ENCODE measurements around the gene FOXN1.

Gene FOXN1

DNA sequence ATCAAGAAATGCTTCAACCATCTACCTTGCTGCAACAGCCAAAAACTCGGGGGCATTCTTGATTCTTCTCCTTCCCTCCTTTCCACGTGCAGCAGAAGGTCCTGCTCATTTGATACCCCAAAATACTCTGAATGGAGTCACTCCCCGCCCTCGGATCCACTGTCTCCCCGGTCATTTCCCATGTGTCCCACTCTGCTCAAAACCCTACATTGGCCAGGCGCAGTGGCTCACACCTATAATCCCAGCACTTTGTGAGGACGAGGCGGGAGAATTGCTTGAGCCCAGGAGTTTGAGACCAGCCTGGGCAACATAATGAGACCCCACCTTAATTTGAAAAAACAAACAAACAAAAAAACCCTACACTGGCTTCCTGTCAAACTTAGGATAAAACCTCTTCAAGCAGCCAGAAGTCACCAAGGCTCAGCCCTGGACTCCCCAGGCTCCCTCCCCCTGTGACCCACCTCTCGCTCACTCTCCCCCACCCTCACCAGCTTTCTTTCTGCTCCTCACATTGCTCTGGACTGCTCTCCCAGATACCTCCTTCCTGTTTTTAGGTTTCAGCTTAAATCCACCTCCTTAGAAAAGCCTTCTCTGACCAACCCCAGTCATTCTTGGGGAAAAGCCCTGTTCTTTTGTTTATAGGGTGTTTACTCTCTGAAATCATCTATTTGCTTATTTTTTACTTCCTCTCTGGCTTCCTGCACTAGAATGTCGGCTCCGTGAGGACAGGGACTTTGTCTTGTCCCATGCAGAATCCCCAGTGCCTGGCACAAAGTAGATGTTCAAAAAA is 29.9 kb upstream of the FOXN1 start:
- TF ChIP-seq, protein P1, sequence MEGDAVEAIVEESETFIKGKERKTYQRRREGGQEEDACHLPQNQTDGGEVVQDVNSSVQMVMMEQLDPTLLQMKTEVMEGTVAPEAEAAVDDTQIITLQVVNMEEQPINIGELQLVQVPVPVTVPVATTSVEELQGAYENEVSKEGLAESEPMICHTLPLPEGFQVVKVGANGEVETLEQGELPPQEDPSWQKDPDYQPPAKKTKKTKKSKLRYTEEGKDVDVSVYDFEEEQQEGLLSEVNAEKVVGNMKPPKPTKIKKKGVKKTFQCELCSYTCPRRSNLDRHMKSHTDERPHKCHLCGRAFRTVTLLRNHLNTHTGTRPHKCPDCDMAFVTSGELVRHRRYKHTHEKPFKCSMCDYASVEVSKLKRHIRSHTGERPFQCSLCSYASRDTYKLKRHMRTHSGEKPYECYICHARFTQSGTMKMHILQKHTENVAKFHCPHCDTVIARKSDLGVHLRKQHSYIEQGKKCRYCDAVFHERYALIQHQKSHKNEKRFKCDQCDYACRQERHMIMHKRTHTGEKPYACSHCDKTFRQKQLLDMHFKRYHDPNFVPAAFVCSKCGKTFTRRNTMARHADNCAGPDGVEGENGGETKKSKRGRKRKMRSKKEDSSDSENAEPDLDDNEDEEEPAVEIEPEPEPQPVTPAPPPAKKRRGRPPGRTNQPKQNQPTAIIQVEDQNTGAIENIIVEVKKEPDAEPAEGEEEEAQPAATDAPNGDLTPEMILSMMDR (IDR thresholded peaks at IDR 0.05; ENCODE audit: control extremely low read depth, extremely low read depth, low read depth, missing control alignments), result no peak
- ChIA-PET CTCF (no interaction called here), POLR2A (no interaction called here)
- no peak for DNase-seq (ENCODE audit: extremely low spot score)

- no peak for DNase-seq (ENCODE audit: extremely low spot score)
- TF ChIP-seq, protein P1 (IDR thresholded peaks at IDR 0.05; ENCODE audit: control extremely low read depth, extremely low read depth, low read depth, missing control alignments), result no peak
- ChIA-PET POLR2A (no interaction called here), CTCF (interaction anchor here (0.7 kb wide), 2 partner anchors 9 to 61 kb away, joined by 3 read pairs; no protein-coding TSS in a partner anchor)
Observed at GRCh38 chr17:28477928-28478327, 28.2 kb upstream of the FOXN1 start.

GRCh38 chr17:28478712-28479615 is 27.2 kb upstream of the FOXN1 start:
- no peak for DNase-seq (ENCODE audit: extremely low spot score)
- ChIA-PET CTCF (interaction anchor here (0.7 kb wide), 1 partner anchor 10 kb away, joined by 3 read pairs; no protein-coding TSS in a partner anchor), POLR2A (no interaction called here)
- TF ChIP-seq, protein P1 (IDR thresholded peaks at IDR 0.05; ENCODE audit: control extremely low read depth, extremely low read depth, low read depth, missing control alignments), result no peak

- TF ChIP-seq, protein P1 (IDR thresholded peaks at IDR 0.05; ENCODE audit: control extremely low read depth, extremely low read depth, low read depth, missing control alignments), result no peak
- CTCF ChIA-PET, result interaction anchor here (1.0 to 2.4 kb wide), 4 partner anchors 14 to 60 kb away, joined by 3 to 8 read pairs (median 6); no protein-coding TSS in a partner anchor
- POLR2A ChIA-PET, result no interaction called here
- DNase-seq (ENCODE audit: extremely low spot score), result no peak
Observed at GRCh38 chr17:28480278-28480677, 25.9 kb upstream of the FOXN1 start.

DNA sequence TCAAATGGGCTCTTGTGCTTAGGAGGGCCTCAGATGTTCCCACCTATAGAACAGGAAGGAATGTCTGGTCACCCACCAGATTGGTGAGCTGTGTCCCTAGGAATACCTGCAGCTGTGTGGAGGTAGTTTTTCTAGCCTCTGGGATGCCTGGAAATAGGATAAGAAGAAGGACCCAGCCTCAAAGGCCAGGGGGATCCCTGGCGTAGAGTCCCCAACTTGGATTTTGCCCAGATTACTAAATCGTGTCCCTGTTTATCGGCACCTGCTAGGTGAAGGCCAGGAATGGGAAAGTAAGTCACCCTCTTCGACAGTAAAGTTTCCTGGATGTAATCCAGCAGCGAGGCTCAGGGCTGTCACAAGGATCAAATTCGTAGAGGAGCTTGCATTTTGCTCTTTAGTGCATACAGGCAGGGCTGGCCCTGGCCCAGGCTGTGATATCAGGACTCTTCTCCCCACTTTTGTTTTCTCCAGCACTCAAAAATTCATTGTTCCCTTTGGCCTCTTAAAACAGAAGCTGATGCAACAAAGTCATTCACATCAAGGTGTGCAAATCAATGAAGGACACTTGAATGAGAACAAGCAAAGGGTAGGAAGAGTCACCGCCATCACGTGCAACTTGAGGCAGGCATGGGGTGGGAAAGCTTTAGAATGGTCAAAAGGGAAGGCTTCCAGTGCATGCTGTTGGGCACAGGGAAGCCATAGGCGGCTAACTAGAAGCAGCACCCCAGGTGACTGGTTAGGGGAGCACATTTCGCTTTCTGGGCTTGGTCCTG is 25.2 kb upstream of the FOXN1 start:
- TF ChIP-seq, protein P1 (IDR thresholded peaks at IDR 0.05; ENCODE audit: control extremely low read depth, extremely low read depth, low read depth, missing control alignments), result no peak
- ChIA-PET CTCF (interaction anchor here (1.0 to 2.4 kb wide), 4 partner anchors 13 to 60 kb away, joined by 3 to 8 read pairs (median 6); no protein-coding TSS in a partner anchor), POLR2A (no interaction called here)
- no peak for DNase-seq (ENCODE audit: extremely low spot score)
